NCI-H526 treated with DMSO at 0.1 percent for 48 hours (cell line): ENCODE data around the gene POMT2.
A peak's percentile ranks its signal among the peaks of the same experiment; 100 is the strongest.
"Not testable (repeated sequence)": the region's sequence is repeated elsewhere in the genome, so short reads cannot be mapped to it uniquely, and the experiment has no call there.

Experiments
- DNase-seq: peaks from one replicate; lab custom pipeline; 2025; lab: John Stamatoyannopoulos, UW

Gene POMT2

GRCh38 chr14:77296906-77297305, 23.8 kb downstream of the POMT2 start:
- no peak for DNase-seq

- DNase-seq: no peak
Observed at GRCh38 chr14:77296155-77296554, 24.5 kb downstream of the POMT2 start.

- no peak for DNase-seq
Observed at GRCh38 chr14:77290705-77291104, 30.0 kb downstream of the POMT2 start.

GRCh38 chr14:77286576-77286975, 34.1 kb downstream of the POMT2 start:
- DNase-seq: no peak

GRCh38 chr14:77284466-77284865, 36.2 kb downstream of the POMT2 start:
- DNase-seq: no peak

DNA sequence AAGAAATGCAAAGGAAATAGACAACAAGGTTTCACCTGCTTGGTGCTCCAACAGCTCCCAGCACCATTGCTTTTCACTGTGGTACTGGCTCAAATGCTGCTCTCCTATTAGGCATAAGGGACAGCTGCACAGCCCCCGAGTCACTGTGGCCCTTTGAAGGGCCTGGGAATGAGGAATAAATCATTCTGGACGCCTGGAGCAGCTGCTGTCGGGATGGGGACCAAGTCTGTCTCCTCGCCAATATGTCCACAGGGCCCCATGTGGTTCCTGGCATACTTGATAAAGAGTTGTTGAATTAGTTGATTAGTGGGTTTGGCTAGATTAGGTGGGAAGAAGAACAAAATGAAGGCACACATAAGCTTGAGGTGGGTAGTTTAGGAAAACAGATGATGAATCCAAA, 36.6 kb downstream of the POMT2 start:
- DNase-seq: no peak

- DNase-seq: no peak
Observed at GRCh38 chr14:77281852-77282410, 38.8 kb downstream of the POMT2 start.

DNA sequence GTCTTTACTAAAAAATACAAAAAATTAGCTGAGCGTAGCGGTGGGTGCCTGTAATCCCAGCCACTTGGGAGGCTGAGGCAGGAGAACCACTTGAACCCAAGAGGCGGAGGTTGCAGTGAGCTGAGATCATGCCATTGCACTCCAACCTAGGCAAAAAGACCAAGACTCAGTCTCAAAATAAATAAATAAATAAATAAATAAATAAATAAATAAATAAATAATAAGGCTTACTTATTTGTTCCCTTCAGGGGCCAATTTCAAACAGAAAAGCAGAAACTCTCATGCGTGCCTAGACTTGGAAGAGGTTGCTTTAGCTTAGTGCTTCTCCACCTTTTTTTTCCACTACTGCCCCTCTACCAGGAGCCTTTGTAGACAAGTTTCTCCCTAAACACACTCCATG, 39.8 kb downstream of the POMT2 start:
- not testable (repeated sequence) for DNase-seq

GRCh38 chr14:77279719-77280118, 41.0 kb downstream of the POMT2 start:
- no peak for DNase-seq

GRCh38 chr14:77278461-77279230, 42.0 kb downstream of the POMT2 start:
- DNase-seq: no peak

DNA sequence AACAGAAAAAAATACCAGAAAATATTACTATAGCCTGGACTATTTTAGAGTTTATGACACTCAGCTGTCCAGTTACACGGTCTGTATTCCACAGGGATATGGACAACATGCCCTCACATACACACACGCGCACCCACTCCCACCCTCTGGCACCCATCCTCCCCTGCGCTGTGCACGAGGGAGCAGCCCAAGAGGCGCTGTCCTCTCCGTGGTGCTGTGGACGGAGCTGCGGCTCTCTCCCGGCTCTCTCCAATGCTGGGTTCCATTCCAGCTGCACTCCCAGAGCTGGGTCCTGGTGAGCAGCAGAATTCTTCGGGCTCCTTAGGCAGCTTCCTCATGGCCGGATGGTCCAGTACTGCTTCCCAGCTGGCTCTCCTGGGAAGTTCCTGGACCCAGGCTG, 43.7 kb downstream of the POMT2 start:
- DNase-seq: no peak

DNA sequence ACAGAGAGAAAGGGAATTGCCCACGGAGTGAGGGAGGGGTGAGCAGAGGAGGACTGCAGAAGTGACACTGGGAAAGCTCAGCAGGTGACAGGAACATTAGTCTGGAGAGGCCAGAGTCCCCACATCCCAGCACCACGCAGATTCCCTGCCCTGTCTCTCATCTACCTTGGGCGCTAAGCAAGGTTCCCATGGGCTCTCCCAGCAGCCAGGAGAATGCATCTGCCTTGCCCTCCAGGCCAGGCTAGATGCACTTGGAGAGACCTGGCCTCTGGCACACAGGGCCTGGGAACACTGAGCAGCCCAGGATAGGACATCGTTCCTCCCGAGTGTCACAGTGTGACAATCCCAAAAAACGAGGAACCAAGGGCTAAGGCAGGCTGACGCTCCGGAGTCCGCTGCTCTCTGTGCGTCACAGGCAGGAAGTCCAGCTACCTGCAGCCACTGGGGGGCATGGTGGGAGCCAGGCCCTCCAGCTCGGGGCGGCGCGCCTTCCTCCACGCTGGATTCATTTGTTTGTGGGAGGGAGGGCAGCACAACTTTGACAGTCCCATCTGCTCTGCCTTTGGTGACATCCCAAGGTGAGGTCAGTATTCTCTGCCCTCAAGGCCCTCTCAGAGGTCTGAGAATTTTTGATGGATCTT, 44.3 kb downstream of the POMT2 start:
- DNase-seq: no peak

DNA sequence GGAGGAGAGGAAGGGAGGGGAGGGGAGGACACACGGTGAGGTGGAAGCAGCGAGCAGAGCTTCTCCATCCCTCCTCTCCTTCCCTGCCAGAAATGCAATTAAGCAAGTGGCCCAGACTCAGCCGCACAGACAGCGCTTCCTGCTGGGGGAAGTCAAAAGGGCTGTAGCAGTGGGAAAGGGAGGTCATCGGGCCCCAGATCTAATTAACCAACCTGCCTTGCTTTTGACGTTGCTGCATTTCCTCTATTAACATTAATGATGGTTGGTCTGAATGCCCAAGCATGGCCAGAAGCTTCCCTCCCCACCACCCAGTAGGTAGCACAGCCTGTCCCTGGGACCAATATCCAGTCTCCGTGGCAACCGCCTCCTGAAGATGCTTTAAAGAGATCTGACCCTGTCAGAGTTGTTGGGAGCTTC, 45.1 kb downstream of the POMT2 start:
- no peak for DNase-seq

GRCh38 chr14:77275041-77275580, 45.6 kb downstream of the POMT2 start:
- DNase-seq: no peak

DNA sequence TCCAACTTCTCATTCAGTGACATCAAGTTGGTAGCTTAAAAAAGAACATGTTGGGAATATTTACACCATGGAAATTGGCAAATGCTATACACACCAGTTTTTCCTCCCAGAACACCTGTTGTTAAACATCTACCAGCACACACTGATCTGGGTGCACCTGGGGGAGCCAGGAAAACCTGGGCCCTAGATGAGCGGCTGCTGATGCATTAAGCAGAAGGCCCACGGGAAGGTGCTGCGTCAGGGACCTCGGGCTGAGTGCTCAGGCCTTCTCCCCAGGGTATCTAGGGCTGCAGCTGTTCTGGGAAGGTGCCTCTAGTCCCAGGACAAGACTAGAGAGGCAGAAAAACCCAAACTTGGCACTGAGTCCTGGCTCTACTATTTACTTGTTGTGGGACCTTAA, 46.9 kb downstream of the POMT2 start:
- DNase-seq: no peak

DNA sequence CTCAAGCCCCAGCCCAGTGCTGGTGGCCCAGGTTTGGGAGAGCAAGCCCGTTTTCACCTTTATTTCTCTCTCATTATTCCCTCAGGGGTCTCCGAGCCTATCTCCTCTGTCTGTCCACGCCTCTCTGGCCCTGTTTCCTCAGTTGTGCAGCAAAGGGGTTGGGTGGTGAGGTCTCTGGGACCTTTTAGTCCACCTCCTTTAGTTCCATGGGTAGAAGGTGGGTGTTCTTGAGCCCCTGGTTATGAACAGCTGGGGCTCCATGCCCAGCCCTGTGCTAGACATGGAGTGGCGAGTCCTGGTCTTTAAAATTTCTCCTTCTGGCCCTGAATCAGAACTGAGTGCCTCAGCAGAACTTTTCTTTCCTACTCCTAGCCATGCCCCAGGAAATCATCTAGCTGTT, 48.4 kb downstream of the POMT2 start:
- DNase-seq: no peak

GRCh38 chr14:77271113-77271710, 49.5 kb downstream of the POMT2 start, which contains the start of gene NGB:
Gene NGB, minus strand, starts transcription at chr14:77271206. Its CDS starts 269 bp downstream, at chr14:77270937.
- no peak for DNase-seq

DNA sequence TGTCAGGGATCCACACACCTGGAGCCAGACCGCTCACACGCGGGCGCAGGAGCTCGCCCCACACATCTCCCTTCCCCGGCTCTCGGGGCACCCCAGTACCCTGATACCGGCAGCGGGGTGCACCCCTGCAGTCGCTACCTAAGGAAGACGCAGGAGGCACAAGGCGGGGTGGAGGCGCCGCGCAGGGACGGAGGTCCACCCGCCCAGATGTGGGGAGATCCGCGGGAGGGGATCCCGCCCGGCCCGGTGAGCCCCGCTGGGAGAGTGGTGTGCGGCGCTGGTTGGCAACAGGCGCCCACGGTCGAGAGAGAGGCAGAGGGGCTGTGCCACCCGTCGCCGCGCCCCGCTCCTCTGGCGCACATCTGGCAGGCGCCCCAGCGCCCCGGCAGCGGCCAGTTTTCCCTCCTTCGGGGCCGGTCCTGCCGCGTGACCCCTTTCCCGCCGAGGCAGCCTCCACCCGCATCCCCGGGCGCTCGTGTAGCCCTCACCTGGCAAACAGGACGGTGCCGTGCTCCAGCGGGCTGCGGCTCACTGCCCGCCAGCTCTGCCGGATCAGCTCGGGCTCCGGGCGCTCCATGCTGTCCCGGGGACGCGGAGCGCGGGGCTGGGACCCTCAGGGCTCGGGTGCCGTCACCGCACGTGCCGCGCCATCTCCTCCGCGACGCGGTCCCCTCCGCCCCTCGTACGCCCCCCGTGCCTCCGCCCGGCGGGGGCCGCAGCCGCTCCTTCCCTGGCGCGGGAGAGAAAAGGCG, 50.1 kb downstream of the POMT2 start:
- peak; percentile 2 for DNase-seq

DNA sequence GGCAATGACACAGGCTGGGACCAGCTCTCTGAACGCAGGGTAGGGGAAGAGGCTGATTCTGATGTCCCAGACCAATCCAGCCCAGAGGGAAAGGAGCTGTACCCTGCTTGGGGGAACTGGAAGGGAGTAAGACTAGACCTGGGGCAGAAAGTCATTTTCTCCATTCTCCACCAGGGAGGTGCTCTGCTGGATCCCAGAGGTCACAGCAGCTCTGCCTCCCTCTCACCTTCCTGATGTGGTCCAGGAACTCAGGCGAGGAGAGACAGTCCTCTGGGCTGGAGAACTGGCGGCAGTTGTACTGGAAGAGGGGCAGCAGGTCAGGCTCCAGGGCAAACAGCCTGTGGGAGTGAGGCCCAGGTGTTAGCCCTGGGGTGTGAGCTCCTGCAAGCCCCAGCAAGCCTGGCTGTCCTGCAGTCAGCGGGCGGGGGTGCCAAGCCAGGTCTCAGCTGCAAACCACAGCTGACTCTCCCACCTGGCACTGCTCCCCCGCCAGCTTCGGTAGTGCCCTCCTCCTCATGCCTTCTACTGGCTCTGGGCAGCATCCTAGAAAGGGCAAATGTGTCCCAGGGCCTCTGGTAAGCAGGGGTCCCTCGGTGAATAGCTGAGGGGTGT, 51.6 kb downstream of the POMT2 start:
- DNase-seq: peak; percentile 6

- DNase-seq: no peak
Observed at GRCh38 chr14:77267937-77268699, 52.6 kb downstream of the POMT2 start.

GRCh38 chr14:77266336-77266735, 54.3 kb downstream of the POMT2 start:
- DNase-seq: no peak
